ENCODE measurements around the gene SYNDIG1. TPM values are rescaled to one million over a fixed set of nuclear protein-coding genes. Genes with fewer than 3 reads are reported as not detected.

Gene SYNDIG1
- total and polyA plus RNA-seq, 2 of the 4 experiments (the other 2 are of a cell fraction) = not detected

DNA sequence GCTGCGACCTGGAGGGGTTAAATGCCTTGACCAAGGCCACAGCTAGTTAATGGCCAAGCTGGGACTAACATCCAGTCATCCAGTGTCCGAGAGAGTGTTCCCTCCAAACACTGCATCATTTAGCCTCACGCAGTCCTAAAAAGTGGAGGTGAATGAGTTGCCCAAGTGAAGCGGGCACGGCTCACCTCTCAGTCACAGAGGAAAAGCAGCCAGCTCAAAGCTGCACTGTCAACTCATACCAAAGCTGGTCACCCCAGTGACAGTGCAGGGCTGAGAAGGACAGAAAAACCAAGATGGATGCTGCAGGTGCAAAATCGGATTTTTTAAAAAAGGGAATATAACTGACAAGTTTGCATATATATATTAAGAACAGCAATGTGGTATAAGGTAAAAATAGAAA, 168.5 kb downstream of the SYNDIG1 start:
- ATAC-seq (ENCODE audit: low read depth) (no peak), DNase-seq (no peak)
- no TSS peak for BruUV-seq (replicated peaks)
- H2BK5ac ChIP-seq (ENCODE audit: low read depth, low read length, poor library complexity, severe bottlenecking) = no peak overlapping the region
- in situ Hi-C loops (cut with MboI; ENCODE audit: low sequenced_read_pairs) = loop anchor here (25.0 kb wide), 1 partner anchor 749 kb away; the partner anchor contains the start of gene ABHD12
- H3K18ac ChIP-seq (ENCODE audit: low read depth, low read length) = no peak overlapping the region; the same call in 1 of the 2 replicates
- dilution Hi-C loops (cut with HindIII; ENCODE audit: low sequenced_read_pairs, unreplicated experiment) = no loop called here
- no peak overlapping the region for H2AK5ac ChIP-seq (ENCODE audit: low read depth, low read length)
- no peaks in the 10 kb centered on the region for H3K79me1 ChIP-seq (ENCODE audit: low read depth in 1 of 2, low read length in 2 of 2)
- peaks cover 9% of the 10 kb centered on the region for H3K4me1 ChIP-seq (ENCODE audit: control insufficient read depth, insufficient read depth, low read length)
- no peak overlapping the region for H3K4me2 ChIP-seq (ENCODE audit: low read depth, low read length)
- no peak overlapping the region for H2AK9ac ChIP-seq (replicated peaks; ENCODE audit: low read depth, low read length, poor library complexity)
- peaks cover 2% of the 10 kb centered on the region; the same call in 1 of the 2 replicates for H3K9me1 ChIP-seq (ENCODE audit: insufficient read depth, low read length)
- no peaks in the 10 kb centered on the region for H4K20me1 ChIP-seq (ENCODE audit: insufficient read depth, low read length)
- no peak overlapping the region for H3K9ac ChIP-seq (ENCODE audit: low read depth, low read length)
- TF ChIP-seq MXI1 (IDR thresholded peaks at IDR 0.05; ENCODE audit: borderline replicate concordance, low read depth, low read length) (no peak), FOS (IDR thresholded peaks at IDR 0.05; ENCODE audit: low read depth, low read length) (no peak), BHLHE40 (IDR thresholded peaks at IDR 0.05; ENCODE audit: low read depth, low read length) (no peak), RCOR1 (IDR thresholded peaks at IDR 0.05; ENCODE audit: insufficient replicate concordance, low read length) (no peak), CHD1 (IDR thresholded peaks at IDR 0.05; ENCODE audit: low read depth, low read length) (no peak)
- TF ChIP-seq, protein P1, sequence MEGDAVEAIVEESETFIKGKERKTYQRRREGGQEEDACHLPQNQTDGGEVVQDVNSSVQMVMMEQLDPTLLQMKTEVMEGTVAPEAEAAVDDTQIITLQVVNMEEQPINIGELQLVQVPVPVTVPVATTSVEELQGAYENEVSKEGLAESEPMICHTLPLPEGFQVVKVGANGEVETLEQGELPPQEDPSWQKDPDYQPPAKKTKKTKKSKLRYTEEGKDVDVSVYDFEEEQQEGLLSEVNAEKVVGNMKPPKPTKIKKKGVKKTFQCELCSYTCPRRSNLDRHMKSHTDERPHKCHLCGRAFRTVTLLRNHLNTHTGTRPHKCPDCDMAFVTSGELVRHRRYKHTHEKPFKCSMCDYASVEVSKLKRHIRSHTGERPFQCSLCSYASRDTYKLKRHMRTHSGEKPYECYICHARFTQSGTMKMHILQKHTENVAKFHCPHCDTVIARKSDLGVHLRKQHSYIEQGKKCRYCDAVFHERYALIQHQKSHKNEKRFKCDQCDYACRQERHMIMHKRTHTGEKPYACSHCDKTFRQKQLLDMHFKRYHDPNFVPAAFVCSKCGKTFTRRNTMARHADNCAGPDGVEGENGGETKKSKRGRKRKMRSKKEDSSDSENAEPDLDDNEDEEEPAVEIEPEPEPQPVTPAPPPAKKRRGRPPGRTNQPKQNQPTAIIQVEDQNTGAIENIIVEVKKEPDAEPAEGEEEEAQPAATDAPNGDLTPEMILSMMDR (conservative IDR thresholded peaks at IDR 0.05; ENCODE audit: low read depth, low read length) = no peak
- TF ChIP-seq, protein P2, sequence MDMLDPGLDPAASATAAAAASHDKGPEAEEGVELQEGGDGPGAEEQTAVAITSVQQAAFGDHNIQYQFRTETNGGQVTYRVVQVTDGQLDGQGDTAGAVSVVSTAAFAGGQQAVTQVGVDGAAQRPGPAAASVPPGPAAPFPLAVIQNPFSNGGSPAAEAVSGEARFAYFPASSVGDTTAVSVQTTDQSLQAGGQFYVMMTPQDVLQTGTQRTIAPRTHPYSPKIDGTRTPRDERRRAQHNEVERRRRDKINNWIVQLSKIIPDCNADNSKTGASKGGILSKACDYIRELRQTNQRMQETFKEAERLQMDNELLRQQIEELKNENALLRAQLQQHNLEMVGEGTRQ (IDR thresholded peaks at IDR 0.05; ENCODE audit: low read depth, low read length) = no peak
- H4K5ac ChIP-seq (ENCODE audit: low read depth, low read length) = no peak overlapping the region
- H2BK15ac ChIP-seq (ENCODE audit: low read depth, low read length) = no peak overlapping the region
- H3K27ac ChIP-seq (ENCODE audit: insufficient read depth, low read length) = no peak overlapping the region
- intact Hi-C loops (cut with micrococcal nuclease) = no loop called here
- H3K27me3 ChIP-seq (ENCODE audit: control insufficient read depth, insufficient read depth, low read length) = peaks cover 20% of the 10 kb centered on the region
- H3K36me3 ChIP-seq (ENCODE audit: control insufficient read depth, insufficient read depth, low read length) = no peaks in the 10 kb centered on the region
- no peak overlapping the region for H4K91ac ChIP-seq (ENCODE audit: insufficient read depth, low read depth, low read length)
- H2BK120ac ChIP-seq (ENCODE audit: low read depth, low read length) = no peak overlapping the region
- no peak overlapping the region for H2AFZ ChIP-seq (replicated peaks; ENCODE audit: low read length, poor library complexity)
- no CpG with 5 or more reads among the region's 6 CpGs for WGBS, 2 experiments (ENCODE audit: extremely low coverage in 2 of 2, insufficient read length in 1 of 2)
- no peak overlapping the region for H3K56ac ChIP-seq (ENCODE audit: extremely low read depth, insufficient read depth, low read length)
- H3K4ac ChIP-seq (ENCODE audit: low read depth, low read length) = no peak overlapping the region
- no peaks in the 10 kb centered on the region for H3K9me3 ChIP-seq (ENCODE audit: control insufficient read depth, insufficient read depth, low read length)
- no peak overlapping the region for H3K4me3 ChIP-seq (ENCODE audit: insufficient read depth, low read depth, low read length)
- H2BK20ac ChIP-seq (ENCODE audit: low read depth, low read length) = no peak overlapping the region; the same call in 1 of the 2 replicates
- POLR2A ChIA-PET (ENCODE audit: unreplicated experiment) = no interaction called here
- CTCF ChIA-PET = no interaction called here
- H4K8ac ChIP-seq (ENCODE audit: low read depth in 2 of 2, low read length in 2 of 2) = no peak overlapping the region
- no peak overlapping the region for H3K14ac ChIP-seq (replicated peaks; ENCODE audit: low read depth, low read length)
- H3K23ac ChIP-seq (ENCODE audit: low read depth, low read length) = no peak overlapping the region

Data from IMR-90 (cell line).